Measurements from ENCODE around the gene SMARCE1. TPM values are rescaled to one million over a fixed set of nuclear protein-coding genes. Genes with fewer than 3 reads are reported as not detected.

Gene SMARCE1
- total and polyA plus RNA-seq, 9 donors = 80.2 to 158 (median 112) TPM

- no peaks in the 10 kb centered on the region for H3K36me3 ChIP-seq
- H3K27ac ChIP-seq = no peak overlapping the region
- intact Hi-C loops (cut with DNase I) = no loop called here
- H3K4me3 ChIP-seq = no peak overlapping the region
- no peak for DNase-seq
- H3K4me1 ChIP-seq (ENCODE audit: insufficient read depth) = no peaks in the 10 kb centered on the region
- TF ChIP-seq POLR2A (IDR thresholded peaks at IDR 0.05) (no peak), EP300 (IDR thresholded peaks at IDR 0.05) (no peak)
- TF ChIP-seq, protein P1, sequence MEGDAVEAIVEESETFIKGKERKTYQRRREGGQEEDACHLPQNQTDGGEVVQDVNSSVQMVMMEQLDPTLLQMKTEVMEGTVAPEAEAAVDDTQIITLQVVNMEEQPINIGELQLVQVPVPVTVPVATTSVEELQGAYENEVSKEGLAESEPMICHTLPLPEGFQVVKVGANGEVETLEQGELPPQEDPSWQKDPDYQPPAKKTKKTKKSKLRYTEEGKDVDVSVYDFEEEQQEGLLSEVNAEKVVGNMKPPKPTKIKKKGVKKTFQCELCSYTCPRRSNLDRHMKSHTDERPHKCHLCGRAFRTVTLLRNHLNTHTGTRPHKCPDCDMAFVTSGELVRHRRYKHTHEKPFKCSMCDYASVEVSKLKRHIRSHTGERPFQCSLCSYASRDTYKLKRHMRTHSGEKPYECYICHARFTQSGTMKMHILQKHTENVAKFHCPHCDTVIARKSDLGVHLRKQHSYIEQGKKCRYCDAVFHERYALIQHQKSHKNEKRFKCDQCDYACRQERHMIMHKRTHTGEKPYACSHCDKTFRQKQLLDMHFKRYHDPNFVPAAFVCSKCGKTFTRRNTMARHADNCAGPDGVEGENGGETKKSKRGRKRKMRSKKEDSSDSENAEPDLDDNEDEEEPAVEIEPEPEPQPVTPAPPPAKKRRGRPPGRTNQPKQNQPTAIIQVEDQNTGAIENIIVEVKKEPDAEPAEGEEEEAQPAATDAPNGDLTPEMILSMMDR (IDR thresholded peaks at IDR 0.05) = no peak
- H3K27me3 ChIP-seq = no peaks in the 10 kb centered on the region
- no peaks in the 10 kb centered on the region for H3K9me3 ChIP-seq
Observed at GRCh38 chr17:40580140-40580539, 67.5 kb downstream of the SMARCE1 start.

DNA sequence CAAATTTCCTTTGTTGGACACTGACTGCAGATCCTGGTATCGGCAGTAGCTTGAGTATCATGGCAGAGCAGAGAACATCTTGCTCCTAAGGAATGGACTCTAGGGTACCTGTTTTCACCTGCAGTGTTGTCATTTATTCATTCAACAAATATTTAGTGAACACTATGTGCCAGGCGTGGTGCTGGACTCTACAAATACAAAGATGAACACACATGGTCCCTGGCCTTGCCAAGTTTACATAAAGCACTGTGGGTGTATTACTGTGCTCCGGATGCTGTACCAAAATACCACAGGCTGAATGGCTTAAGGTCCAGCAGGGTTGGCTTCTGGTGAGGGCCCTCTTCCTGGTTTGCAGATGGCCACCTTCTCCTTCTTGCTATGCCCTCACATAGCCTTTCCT lies 68.1 kb downstream of the SMARCE1 start:
- no peaks in the 10 kb centered on the region for H3K4me1 ChIP-seq (ENCODE audit: insufficient read depth)
- no peaks in the 10 kb centered on the region for H3K27me3 ChIP-seq
- no peak overlapping the region for H3K4me3 ChIP-seq
- 67 to 86% (median 77%) methylated on average over 3 of the region's 3 CpGs for WGBS, 3 donors
- no peak for TF ChIP-seq POLR2A (IDR thresholded peaks at IDR 0.05)
- TF ChIP-seq, protein P1 (IDR thresholded peaks at IDR 0.05) = no peak
- no peak for TF ChIP-seq EP300 (IDR thresholded peaks at IDR 0.05)
- H3K27ac ChIP-seq = no peak overlapping the region
- intact Hi-C loops (cut with DNase I) = no loop called here
- H3K9me3 ChIP-seq = no peaks in the 10 kb centered on the region
- no peaks in the 10 kb centered on the region for H3K36me3 ChIP-seq
- DNase-seq = no peak

DNA sequence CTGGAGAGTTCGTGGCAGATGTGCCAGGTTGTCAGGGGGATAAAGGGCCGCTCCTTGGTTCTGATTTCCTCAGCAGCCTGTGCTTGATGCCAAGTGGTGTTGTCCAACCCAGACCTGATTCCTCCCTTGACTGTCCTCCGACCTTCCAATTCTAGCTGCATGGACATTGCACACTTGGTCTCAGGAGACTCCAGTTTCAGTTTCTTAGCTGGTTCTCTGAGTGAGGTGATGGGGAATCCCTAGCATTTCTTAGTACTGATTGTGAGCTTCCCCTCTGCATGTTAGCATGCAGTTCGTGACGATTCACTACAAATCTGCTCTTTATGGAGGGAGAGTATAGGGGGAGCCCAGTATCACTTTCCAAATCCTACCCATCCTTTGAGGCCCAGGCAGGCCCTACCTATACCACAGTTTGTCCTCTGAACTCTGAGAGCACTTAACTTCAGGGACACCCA lies 70.0 kb downstream of the SMARCE1 start:
- H3K27me3 ChIP-seq = no peaks in the 10 kb centered on the region

DNA sequence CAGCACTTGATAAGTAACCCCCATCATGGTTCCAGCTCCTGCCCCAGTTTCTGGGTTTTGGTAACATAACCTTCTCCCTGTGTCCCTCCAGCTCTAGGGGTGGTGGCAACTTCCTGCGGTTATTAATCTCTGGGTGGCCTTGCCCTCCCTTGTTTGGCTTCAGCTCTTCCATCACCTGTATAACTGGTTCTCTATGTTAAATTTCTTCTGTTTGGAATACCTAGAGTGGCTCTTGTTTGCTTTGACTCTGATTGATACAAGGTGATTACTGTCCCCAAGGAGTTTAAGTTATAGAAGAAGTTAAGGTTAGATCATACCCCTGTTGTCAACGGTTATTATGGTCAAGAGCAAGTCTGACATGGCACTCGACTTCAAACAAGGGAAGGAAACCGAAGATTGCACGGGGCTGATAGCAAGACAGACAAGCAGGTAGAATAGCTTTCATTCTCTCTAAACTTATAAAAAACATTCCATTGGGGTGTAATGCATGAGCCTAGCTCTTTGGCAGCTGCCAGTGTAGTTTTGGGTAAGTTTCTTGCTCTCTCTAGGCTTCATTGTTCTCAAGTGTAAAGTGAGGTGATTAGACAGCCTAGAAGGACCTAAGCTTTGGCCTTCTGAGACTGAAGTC lies 71.4 kb downstream of the SMARCE1 start:
- H3K9me3 ChIP-seq = no peaks in the 10 kb centered on the region
- no peaks in the 10 kb centered on the region for H3K27me3 ChIP-seq
- no peak overlapping the region for H3K4me3 ChIP-seq
- 81 to 86% (median 83%) methylated on average over 5 of the region's 5 CpGs for WGBS, 3 donors
- no peak overlapping the region for H3K27ac ChIP-seq
- no peaks in the 10 kb centered on the region for H3K36me3 ChIP-seq
- no peak for DNase-seq
- TF ChIP-seq POLR2A (IDR thresholded peaks at IDR 0.05) (no peak), EP300 (IDR thresholded peaks at IDR 0.05) (no peak)
- TF ChIP-seq, protein P1 (IDR thresholded peaks at IDR 0.05) = no peak
- intact Hi-C loops (cut with DNase I) = no loop called here
- no peaks in the 10 kb centered on the region for H3K4me1 ChIP-seq (ENCODE audit: insufficient read depth)

More for the DNA sequence above, 70.0 kb downstream of the SMARCE1 start:
- Histone ChIP-seq H3K36me3 (no peaks in the 10 kb centered on the region), H3K4me3 (no peak overlapping the region), H3K4me1 (ENCODE audit: insufficient read depth) (no peaks in the 10 kb centered on the region), H3K27ac (no peak overlapping the region), H3K9me3 (no peaks in the 10 kb centered on the region)
- TF ChIP-seq EP300 (IDR thresholded peaks at IDR 0.05) = no peak
- TF ChIP-seq, protein P1 (IDR thresholded peaks at IDR 0.05) = no peak
- no peak for TF ChIP-seq POLR2A (IDR thresholded peaks at IDR 0.05)
- 75 to 80% (median 76%) methylated on average over 5 of the region's 5 CpGs for WGBS, 3 donors
- no peak for DNase-seq
- intact Hi-C loops (cut with DNase I) = no loop called here

Other genes starting within 250 kb of the SMARCE1 start
- gene TOP2A, start 229.9 kb downstream of the SMARCE1 start, total RNA-seq = 1 to 10 TPM in 3 of 7 donors, under 1 TPM in 4; 0.36 to 4.5 (median 0.82) TPM
- gene TOP2A, start 229.9 kb downstream of the SMARCE1 start, polyA plus RNA-seq = 1 to 10 TPM; 1.2 to 3.3 TPM
- 1,000 to 10,000 TPM in 5 of 7 donors, 100 to 1,000 TPM in 2; 457 to 3,447 (median 1,460) TPM for gene IGFBP4, start 204.4 kb downstream of the SMARCE1 start, total RNA-seq
- gene IGFBP4, start 204.4 kb downstream of the SMARCE1 start, polyA plus RNA-seq = 100 to 1,000 TPM; 634 to 809 TPM
- 1 to 10 TPM in 1 of 7 donors, under 1 TPM in 2, not detected in 4; 0.13 to 6.2 (median 0.95) TPM for gene TNS4, start 146.2 kb downstream of the SMARCE1 start, total RNA-seq
- under 1 TPM in 1 of 2 donors, not detected in 1; 0.13 TPM for gene TNS4, start 146.2 kb downstream of the SMARCE1 start, polyA plus RNA-seq
- gene CCR7, start 82.3 kb downstream of the SMARCE1 start, total RNA-seq = 1 to 10 TPM in 2 of 7 donors, under 1 TPM in 3, not detected in 2; 0.23 to 2.5 (median 0.37) TPM
- gene CCR7, start 82.3 kb downstream of the SMARCE1 start, polyA plus RNA-seq = under 1 TPM; 0.18 to 0.60 TPM
- gene KRT222, start 17.4 kb upstream of the SMARCE1 start, total RNA-seq = under 1 TPM in 4 of 7 donors, not detected in 3; 0.20 to 0.57 (median 0.39) TPM
- 1 to 10 TPM in 1 of 2 donors, under 1 TPM in 1; 0.10 to 1.6 TPM for gene KRT222, start 17.4 kb upstream of the SMARCE1 start, polyA plus RNA-seq
- gene KRT24, start 55.9 kb upstream of the SMARCE1 start, total RNA-seq = not detected
- gene KRT24, start 55.9 kb upstream of the SMARCE1 start, polyA plus RNA-seq = not detected
- gene KRT25, start 107.5 kb upstream of the SMARCE1 start, total RNA-seq = not detected
- gene KRT25, start 107.5 kb upstream of the SMARCE1 start, polyA plus RNA-seq = not detected
- not detected for gene KRT26, start 124.4 kb upstream of the SMARCE1 start, total RNA-seq
- gene KRT26, start 124.4 kb upstream of the SMARCE1 start, polyA plus RNA-seq = not detected
- not detected for gene KRT27, start 134.7 kb upstream of the SMARCE1 start, total RNA-seq
- not detected for gene KRT27, start 134.7 kb upstream of the SMARCE1 start, polyA plus RNA-seq
- not detected for gene KRT28, start 152.1 kb upstream of the SMARCE1 start, total RNA-seq
- not detected for gene KRT28, start 152.1 kb upstream of the SMARCE1 start, polyA plus RNA-seq
- gene KRT10, start 174.8 kb upstream of the SMARCE1 start, total RNA-seq = 10 to 100 TPM; 10.4 to 57.3 (median 39.4) TPM
- 10 to 100 TPM; 16.2 to 35.2 TPM for gene KRT10, start 174.8 kb upstream of the SMARCE1 start, polyA plus RNA-seq
- not detected for gene KRT12, start 219.4 kb upstream of the SMARCE1 start, total RNA-seq
- gene KRT12, start 219.4 kb upstream of the SMARCE1 start, polyA plus RNA-seq = not detected
- 1 to 10 TPM in 1 of 7 donors, under 1 TPM in 2, not detected in 4; 0.27 to 4.2 (median 0.77) TPM for gene KRT20, start 237.4 kb upstream of the SMARCE1 start, total RNA-seq
- under 1 TPM in 1 of 2 donors, not detected in 1; 0.05 TPM for gene KRT20, start 237.4 kb upstream of the SMARCE1 start, polyA plus RNA-seq

Measured in ovary (tissue), 9 donors.